SJCRH30 (cell line): ENCODE measurements around the gene COX14. TPM values are rescaled to one million over a fixed set of nuclear protein-coding genes. Genes with fewer than 3 reads are reported as not detected.
A peak's percentile ranks its signal among the peaks of the same experiment; 100 is the strongest.

Source experiments
- DNase-seq, 2 experiments: peaks; one replicate each; pipeline ENCODE4 v3.0.0-alpha.2; 2015 to 2020
- H3K27ac ChIP-seq: fragments of 250-450 bp; sonication (Bioruptor Pico); 2 replicates; pipeline ENCODE4 v1.5.1; 2020; ENCODE audit warnings: mild to moderate bottlenecking, moderate library complexity
- H3K27me3 ChIP-seq: fragments of 250-450 bp; sonication (Bioruptor Pico); 2 replicates; pipeline ENCODE4 v1.5.1; 2020; ENCODE audit warnings: mild to moderate bottlenecking, moderate library complexity
- H3K36me3 ChIP-seq: fragments of 250-450 bp; sonication (Bioruptor Pico); 2 replicates; pipeline ENCODE4 v1.5.1; 2020; ENCODE audit warnings: mild to moderate bottlenecking, moderate library complexity
- H3K4me1 ChIP-seq: fragments of 250-450 bp; sonication (Bioruptor Pico); 2 replicates; pipeline ENCODE4 v1.5.1; 2020; ENCODE audit warnings: mild to moderate bottlenecking, moderate library complexity
- H3K4me3 ChIP-seq: fragments of 250-450 bp; sonication (Bioruptor Pico); 2 replicates; pipeline ENCODE4 v1.5.1; 2020; ENCODE audit warnings: mild to moderate bottlenecking, moderate library complexity
- H3K9me3 ChIP-seq: fragments of 250-450 bp; sonication (Bioruptor Pico); replicated peaks from 2 replicates; pipeline ENCODE4 v1.5.1; 2020; ENCODE audit warnings: mild to moderate bottlenecking, moderate library complexity
- total RNA-seq: library from RNA; depleted of rRNA; stranded (reverse); fragments of >200 nt; shearing (Covaris generic); gene quantifications from 2 replicates; pipeline ENCODE4 v1.2.3, GENCODE V29; 2014

Gene COX14
- total RNA-seq, 1 experiment from 2014 or later, result 25.3 TPM

- no peaks in the 10 kb centered on the region for H3K27me3 ChIP-seq
- peak overlapping the region; percentile 78 for H3K4me3 ChIP-seq
- peak in 1 of 2 experiments; percentile 27 for DNase-seq
- no peaks in the 10 kb centered on the region for H3K36me3 ChIP-seq
- peak overlapping the region; percentile 45 for H3K27ac ChIP-seq
- H3K4me1 ChIP-seq, result peaks cover 13% of the 10 kb centered on the region
- no peaks in the 10 kb centered on the region for H3K9me3 ChIP-seq
Observed at GRCh38 chr12:50110127-50110761, 1.8 kb upstream of the COX14 start.

- H3K4me1 ChIP-seq, result peaks cover 13% of the 10 kb centered on the region
- H3K27ac ChIP-seq, result peak overlapping the region; percentile 45
- DNase-seq, result peak; percentile 77 to 84
Observed at GRCh38 chr12:50110762-50111351, 1.2 kb upstream of the COX14 start.

GRCh38 chr12:50111395-50111692 lies 692 bp upstream of the COX14 start:
- Histone ChIP-seq H3K27ac (no peak overlapping the region; the same call in 1 of the 2 replicates), H3K27me3 (no peaks in the 10 kb centered on the region), H3K36me3 (no peaks in the 10 kb centered on the region), H3K4me1 (peaks cover 13% of the 10 kb centered on the region), H3K9me3 (no peaks in the 10 kb centered on the region), H3K4me3 (peak overlapping the region; percentile 78)
- DNase-seq, result no peak

More at GRCh38 chr12:50110762-50111351, 1.2 kb upstream of the COX14 start:
- no peaks in the 10 kb centered on the region for H3K9me3 ChIP-seq
- no peaks in the 10 kb centered on the region for H3K27me3 ChIP-seq
- H3K4me3 ChIP-seq, result peak overlapping the region; percentile 78
- H3K36me3 ChIP-seq, result no peaks in the 10 kb centered on the region

GRCh38 chr12:50112456-50113218 lies 601 bp downstream of the COX14 start:
- H3K9me3 ChIP-seq, result no peaks in the 10 kb centered on the region
- peak in 1 of 2 experiments; percentile 60 for DNase-seq
- no peaks in the 10 kb centered on the region for H3K36me3 ChIP-seq
- no peaks in the 10 kb centered on the region for H3K27me3 ChIP-seq
- peaks cover 13% of the 10 kb centered on the region for H3K4me1 ChIP-seq
- H3K4me3 ChIP-seq, result peak overlapping the region; percentile 78
- H3K27ac ChIP-seq, result peak overlapping the region; percentile 37

- Histone ChIP-seq H3K4me3 (no peak overlapping the region), H3K27me3 (no peaks in the 10 kb centered on the region), H3K27ac (no peak overlapping the region), H3K36me3 (peaks cover 16% of the 10 kb centered on the region), H3K4me1 (no peaks in the 10 kb centered on the region), H3K9me3 (no peaks in the 10 kb centered on the region)
- no peak for DNase-seq
Observed at GRCh38 chr12:50117057-50117622, 5.1 kb downstream of the COX14 start.

- DNase-seq, result no peak
- no peaks in the 10 kb centered on the region for H3K4me1 ChIP-seq
- H3K27ac ChIP-seq, result no peak overlapping the region
- no peaks in the 10 kb centered on the region for H3K9me3 ChIP-seq
- peaks cover 16% of the 10 kb centered on the region for H3K36me3 ChIP-seq
- H3K4me3 ChIP-seq, result no peak overlapping the region
- no peaks in the 10 kb centered on the region for H3K27me3 ChIP-seq
Observed at GRCh38 chr12:50119387-50119786, 7.4 kb downstream of the COX14 start.

- no peak for DNase-seq
- Histone ChIP-seq H3K27ac (no peak overlapping the region), H3K27me3 (no peaks in the 10 kb centered on the region), H3K36me3 (peaks cover 16% of the 10 kb centered on the region), H3K4me3 (no peak overlapping the region), H3K9me3 (no peaks in the 10 kb centered on the region), H3K4me1 (no peaks in the 10 kb centered on the region)
Observed at GRCh38 chr12:50120521-50120920, 8.5 kb downstream of the COX14 start.

- DNase-seq, result no peak
- H3K27ac ChIP-seq, result no peak overlapping the region
- no peaks in the 10 kb centered on the region for H3K27me3 ChIP-seq
Observed at GRCh38 chr12:50120953-50121352, 8.9 kb downstream of the COX14 start.

GRCh38 chr12:50121641-50122040 lies 9.6 kb downstream of the COX14 start:
- Histone ChIP-seq H3K27ac (no peak overlapping the region), H3K4me3 (no peak overlapping the region), H3K4me1 (no peaks in the 10 kb centered on the region), H3K36me3 (peaks cover 16% of the 10 kb centered on the region), H3K9me3 (no peaks in the 10 kb centered on the region), H3K27me3 (no peaks in the 10 kb centered on the region)
- no peak for DNase-seq

More at GRCh38 chr12:50120953-50121352, 8.9 kb downstream of the COX14 start:
- H3K36me3 ChIP-seq, result peaks cover 16% of the 10 kb centered on the region
- no peak overlapping the region for H3K4me3 ChIP-seq
- H3K9me3 ChIP-seq, result no peaks in the 10 kb centered on the region
- no peaks in the 10 kb centered on the region for H3K4me1 ChIP-seq

- H3K27ac ChIP-seq, result no peak overlapping the region
- H3K9me3 ChIP-seq, result no peaks in the 10 kb centered on the region
- no peaks in the 10 kb centered on the region for H3K27me3 ChIP-seq
- no peaks in the 10 kb centered on the region for H3K4me1 ChIP-seq
- no peak for DNase-seq
- H3K36me3 ChIP-seq, result peaks cover 23% of the 10 kb centered on the region
- H3K4me3 ChIP-seq, result no peak overlapping the region
Observed at GRCh38 chr12:50123203-50123602, 11.2 kb downstream of the COX14 start.

- DNase-seq, result no peak
- no peak overlapping the region for H3K27ac ChIP-seq
- peaks cover 39% of the 10 kb centered on the region for H3K36me3 ChIP-seq
- no peaks in the 10 kb centered on the region for H3K9me3 ChIP-seq
- H3K4me3 ChIP-seq, result no peak overlapping the region
- H3K4me1 ChIP-seq, result no peaks in the 10 kb centered on the region
- H3K27me3 ChIP-seq, result no peaks in the 10 kb centered on the region
Observed at GRCh38 chr12:50127546-50127945, 15.5 kb downstream of the COX14 start.

GRCh38 chr12:50129290-50129689 lies 17.3 kb downstream of the COX14 start:
- Histone ChIP-seq H3K4me1 (no peaks in the 10 kb centered on the region), H3K27me3 (no peaks in the 10 kb centered on the region), H3K4me3 (no peak overlapping the region), H3K9me3 (no peaks in the 10 kb centered on the region), H3K27ac (no peak overlapping the region), H3K36me3 (peaks cover 54% of the 10 kb centered on the region)
- no peak for DNase-seq

- Histone ChIP-seq H3K27me3 (no peaks in the 10 kb centered on the region), H3K4me1 (no peaks in the 10 kb centered on the region), H3K9me3 (no peaks in the 10 kb centered on the region), H3K36me3 (peaks cover 74% of the 10 kb centered on the region), H3K4me3 (no peak overlapping the region), H3K27ac (no peak overlapping the region)
- peak in 1 of 2 experiments; percentile 74 for DNase-seq
Observed at GRCh38 chr12:50132505-50133135, 20.6 kb downstream of the COX14 start.

- peaks cover 36% of the 10 kb centered on the region for H3K36me3 ChIP-seq
- H3K4me1 ChIP-seq, result no peaks in the 10 kb centered on the region
- DNase-seq, result no peak
- no peaks in the 10 kb centered on the region for H3K9me3 ChIP-seq
- no peak overlapping the region for H3K4me3 ChIP-seq
- H3K27ac ChIP-seq, result no peak overlapping the region
- no peaks in the 10 kb centered on the region for H3K27me3 ChIP-seq
Observed at GRCh38 chr12:50142993-50143392, 31.0 kb downstream of the COX14 start.

- peaks cover 20% of the 10 kb centered on the region for H3K36me3 ChIP-seq
- no peaks in the 10 kb centered on the region for H3K9me3 ChIP-seq
- no peak overlapping the region for H3K27ac ChIP-seq
- H3K27me3 ChIP-seq, result no peaks in the 10 kb centered on the region
- H3K4me1 ChIP-seq, result no peaks in the 10 kb centered on the region
- no peak for DNase-seq
- no peak overlapping the region for H3K4me3 ChIP-seq
Observed at GRCh38 chr12:50145439-50145838, 33.4 kb downstream of the COX14 start.
